HepG2 (cell line): ENCODE data around the gene ZC3H8. TPM values are rescaled to one million over a fixed set of nuclear protein-coding genes. Genes with fewer than 3 reads are reported as not detected.

Source experiments
- ATAC-seq: fragments of 200-7000 bp; cut with Tn5 transposase; 3 replicates; pipeline ENCODE4 v1.9.1; 2020; ENCODE audit warnings: mild to moderate bottlenecking, moderate library complexity
- BruUV-seq: library from RNA; stranded (reverse); fragments of 400-500 nt; replicated peaks from 2 replicates; lab custom pipeline; 2021; lab: Mats Ljungman, UMichigan
- CTCF ChIA-PET: fragments of 300-600 bp; formaldehyde crosslinking; extraction: SDS; loops from one replicate; lab custom pipeline; 2021; ENCODE audit warnings: low total read pairs, inconsistent platforms, low intra/inter-chr PET ratio; lab: Yijun Ruan, JAX
- POLR2A ChIA-PET: fragments of 350-600 bp; sonication (Branson Sonifier 250); formaldehyde crosslinking; loops from one replicate; lab custom pipeline; 2020; ENCODE audit warnings: antibody characterized with exemption, inconsistent platforms; lab: Yijun Ruan, JAX
- DNase-seq: peaks from one replicate; pipeline ENCODE4 v3.0.0-alpha.2; 2015; ENCODE audit warnings: low spot score
- FAIRE-seq: peaks from 3 replicates; lab custom pipeline; 2011; peaks lifted over from hg19 to GRCh38; lab: Jason Lieb, UNC
- H2AFZ ChIP-seq: one replicate; pipeline ENCODE4 v1.6.1; 2011; ENCODE audit warnings: low read length, inconsistent platforms
- H3K27ac ChIP-seq: fragments of 300-600 bp; 3 replicates; pipeline ENCODE4 v1.8.0; 2011; ENCODE audit warnings: mixed run types, mild to moderate bottlenecking, mixed read lengths, low read length, inconsistent platforms; ENCODE audit not compliant: insufficient read depth; ENCODE audit errors: extremely low read length
- H3K27me3 ChIP-seq, 2 experiments: fragments of 200-600 bp in 1 of 2; 2 replicates in 1 of 2; 3 replicates in 1 of 2; pipeline versions ENCODE4 v1.6.0 to v1.8.0; 2011; ENCODE audit warnings: low read length in 2 of 2, mild to moderate bottlenecking in 2 of 2, moderate library complexity in 2 of 2, inconsistent platforms in 1 of 2; ENCODE audit not compliant: insufficient read depth in 2 of 2, control insufficient read depth in 1 of 2
- H3K36me3 ChIP-seq, 2 experiments: fragments of 200-600 bp in 1 of 2; replicated peaks in 1 of 2; 2 replicates in 1 of 2; 3 replicates in 1 of 2; pipeline versions ENCODE4 v1.5.1 to v1.8.0; 2011; ENCODE audit warnings: low read length in 2 of 2, inconsistent platforms in 1 of 2; ENCODE audit not compliant: insufficient read depth in 2 of 2, control insufficient read depth in 1 of 2
- H3K4me1 ChIP-seq: 2 replicates; pipeline ENCODE4 v1.5.1; 2012; ENCODE audit warnings: low read length, inconsistent platforms; ENCODE audit not compliant: insufficient read depth
- H3K4me2 ChIP-seq: 2 replicates; pipeline ENCODE4 v1.6.0; 2011; ENCODE audit warnings: low read depth, low read length, inconsistent platforms
- H3K4me3 ChIP-seq, 3 experiments: fragments of 200-600 bp in 1 of 3; sonication (generic), shearing (Covaris generic) in 1 of 3; replicated peaks in 1 of 3; 2 replicates each; pipeline ENCODE4 v1.5.1; 2011 to 2016; ENCODE audit warnings: low read length in 3 of 3, inconsistent platforms in 2 of 3, low read depth in 2 of 3, mild to moderate bottlenecking in 2 of 3, control low read depth in 1 of 3, mixed read lengths in 1 of 3; ENCODE audit not compliant: insufficient read depth in 1 of 3
- H3K79me2 ChIP-seq: one replicate; pipeline ENCODE4 v1.6.1; 2011; ENCODE audit warnings: low read length, inconsistent platforms; ENCODE audit not compliant: insufficient read depth
- H3K9ac ChIP-seq: 2 replicates; pipeline ENCODE4 v1.6.0; 2011; ENCODE audit warnings: mild to moderate bottlenecking, low read depth, low read length, inconsistent platforms; ENCODE audit not compliant: insufficient read depth
- H3K9me3 ChIP-seq: 2 replicates; pipeline ENCODE4 v1.5.1; 2012; ENCODE audit warnings: mild to moderate bottlenecking, low read length
- H4K20me1 ChIP-seq: 2 replicates; pipeline ENCODE4 v1.6.0; 2011; ENCODE audit warnings: inconsistent platforms, mild to moderate bottlenecking, low read length, moderate library complexity; ENCODE audit not compliant: insufficient read depth
- ELF3 ChIP-seq: IDR thresholded peaks from 2 replicates; pipeline ENCODE4 v1.6.1; 2016; ENCODE audit warnings: missing genetic modification reagents, missing compliant biosample characterization
- GZF1 ChIP-seq: sonication (generic); formaldehyde crosslinking; IDR thresholded peaks from 2 replicates; pipeline ENCODE4 v1.5.1; 2020; ENCODE audit warnings: mild to moderate bottlenecking, missing genetic modification reagents
- HHEX ChIP-seq: IDR thresholded peaks from 2 replicates; pipeline ENCODE4 v1.6.1; 2016; ENCODE audit warnings: control low read depth
- HMG20A ChIP-seq: IDR thresholded peaks from 2 replicates; pipeline ENCODE4 v1.6.1; 2016; ENCODE audit warnings: borderline replicate concordance
- HOXA3 ChIP-seq: sonication (generic); formaldehyde crosslinking; IDR thresholded peaks from 2 replicates; pipeline ENCODE4 v1.5.0; 2020; ENCODE audit warnings: missing genetic modification reagents
- JARID2 ChIP-seq: sonication (generic); formaldehyde crosslinking; IDR thresholded peaks from 2 replicates; pipeline ENCODE4 v1.8.1; 2023; ENCODE audit warnings: missing genetic modification reagents, inconsistent platforms; ENCODE audit not compliant: insufficient replicate concordance
- PRDM4 ChIP-seq: sonication (generic); formaldehyde crosslinking; IDR thresholded peaks from 2 replicates; pipeline ENCODE4 v1.9.0; 2021; ENCODE audit warnings: missing genetic modification reagents, borderline replicate concordance
- RFX1 ChIP-seq: fragments of 450-650 bp; IDR thresholded peaks from 2 replicates; pipeline ENCODE4 v1.6.1; 2017
- SUZ12 ChIP-seq: fragments of 150-350 bp; IDR thresholded peaks from 2 replicates; pipeline ENCODE4 v1.6.1; 2014; ENCODE audit warnings: low read depth, low read length
- ZBTB39 ChIP-seq: sonication (generic); formaldehyde crosslinking; IDR thresholded peaks from 2 replicates; pipeline ENCODE4 v1.5.0; 2020; ENCODE audit warnings: missing genetic modification reagents
- ZBTB8A ChIP-seq: sonication (generic); formaldehyde crosslinking; IDR thresholded peaks from 2 replicates; pipeline ENCODE4 v1.4.0; 2020; ENCODE audit warnings: mild to moderate bottlenecking, low read depth, missing genetic modification reagents, borderline replicate concordance
- ZFP1 ChIP-seq: IDR thresholded peaks from 2 replicates; pipeline ENCODE4 v1.6.1; 2016
- ZFP36L2 ChIP-seq: sonication (generic); formaldehyde crosslinking; IDR thresholded peaks from 2 replicates; pipeline ENCODE4 v1.4.0; 2020; ENCODE audit warnings: missing genetic modification reagents
- ZNF124 ChIP-seq: sonication (generic); formaldehyde crosslinking; IDR thresholded peaks from 2 replicates; pipeline ENCODE4 v1.4.0; 2020; ENCODE audit warnings: missing genetic modification reagents
- ZNF782 ChIP-seq: sonication (generic); formaldehyde crosslinking; IDR thresholded peaks from 2 replicates; pipeline ENCODE4 v1.4.0; 2020; ENCODE audit warnings: missing genetic modification reagents, mild to moderate bottlenecking, borderline replicate concordance
- ZSCAN12 ChIP-seq: sonication (generic); formaldehyde crosslinking; IDR thresholded peaks from 2 replicates; pipeline ENCODE4 v1.9.0; 2021; ENCODE audit warnings: mild to moderate bottlenecking, missing genetic modification reagents
- WGBS: methylation state at CpG from one replicate; pipeline ENCODE4 v1.1.6; 2017; ENCODE audit warnings: low lambda C conversion rate; 5-methylcytosine and 5-hydroxymethylcytosine counted together
- in situ Hi-C: cut with HindIII; loops from 2 replicates; pipeline ENCODE4 v1.10.0; 2017; ENCODE audit warnings: low pct_unique_long_range_greater_than_20kb; ENCODE audit not compliant: extremely low pct_ligation_motif_present
- intact Hi-C: fragments of 100-400 bp; cut with micrococcal nuclease; formaldehyde crosslinking; loops from one replicate; pipeline ENCODE4 v1.10.0; 2022; ENCODE audit not compliant: unreplicated experiment
- polyA plus RNA-seq, 8 experiments: library from polyadenylated mRNA; depleted of rRNA in 3 of 8; stranded (reverse) in 7 of 8; unstranded in 1 of 8; fragments of >200 nt; fragmentation: Illumina TruSeq in 4 of 8; extraction: Trizol in 4 of 8; gene quantifications; 2 replicates each; pipeline versions ENCODE4 v1.2.1 to v1.2.3, GENCODE V29; 2011 to 2016; ENCODE audit warnings: low read depth in 4 of 8, missing spikeins in 1 of 8, mixed read lengths in 1 of 8; ENCODE audit not compliant: insufficient read depth in 1 of 8
- total RNA-seq, 5 experiments: library from RNA; depleted of rRNA; stranded (reverse); fragments of >200 nt; fragmentation: Illumina TruSeq; extraction: Trizol; gene quantifications; 2 replicates each; pipeline ENCODE4 v1.2.3, GENCODE V29; 2016; ENCODE audit warnings: low read depth in 1 of 5
- TF ChIP-seq, protein P1 (sequence below): sonication (generic); formaldehyde crosslinking; IDR thresholded peaks from 2 replicates; pipeline ENCODE4 v1.9.0; 2022; ENCODE audit warnings: missing genetic modification reagents, mild to moderate bottlenecking, borderline replicate concordance

The ZC3H8 gene
- total and polyA plus RNA-seq, 2 of the 13 experiments (the other 11 are each of a cell fraction or from before 2014, with no cell fraction given) = 4.5 to 17.0 TPM

DNA sequence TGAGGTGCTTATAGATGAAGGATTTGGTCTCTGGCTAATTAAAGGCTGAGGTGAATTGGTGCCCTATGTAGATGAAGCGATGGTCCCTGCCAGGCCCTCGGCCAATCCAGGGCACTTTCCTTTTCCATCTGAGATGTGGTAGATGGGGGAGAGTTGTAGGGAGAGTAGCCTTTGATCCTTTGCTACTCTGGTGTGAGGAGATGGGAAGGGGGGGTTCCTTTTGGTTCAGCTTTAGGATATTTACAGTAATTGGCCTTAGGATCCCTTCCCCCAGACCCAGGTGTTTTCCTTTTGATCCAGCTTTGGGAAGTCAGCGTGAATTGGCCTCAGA, 5.4 kb upstream of the ZC3H8 start (continued):
- TF ChIP-seq PRDM4 (CRISPR knock-in tag) (no peak), RFX1 (no peak), ZSCAN12 (CRISPR knock-in tag) (no peak), ZFP36L2 (CRISPR knock-in tag) (no peak), JARID2 (no peak)

DNA sequence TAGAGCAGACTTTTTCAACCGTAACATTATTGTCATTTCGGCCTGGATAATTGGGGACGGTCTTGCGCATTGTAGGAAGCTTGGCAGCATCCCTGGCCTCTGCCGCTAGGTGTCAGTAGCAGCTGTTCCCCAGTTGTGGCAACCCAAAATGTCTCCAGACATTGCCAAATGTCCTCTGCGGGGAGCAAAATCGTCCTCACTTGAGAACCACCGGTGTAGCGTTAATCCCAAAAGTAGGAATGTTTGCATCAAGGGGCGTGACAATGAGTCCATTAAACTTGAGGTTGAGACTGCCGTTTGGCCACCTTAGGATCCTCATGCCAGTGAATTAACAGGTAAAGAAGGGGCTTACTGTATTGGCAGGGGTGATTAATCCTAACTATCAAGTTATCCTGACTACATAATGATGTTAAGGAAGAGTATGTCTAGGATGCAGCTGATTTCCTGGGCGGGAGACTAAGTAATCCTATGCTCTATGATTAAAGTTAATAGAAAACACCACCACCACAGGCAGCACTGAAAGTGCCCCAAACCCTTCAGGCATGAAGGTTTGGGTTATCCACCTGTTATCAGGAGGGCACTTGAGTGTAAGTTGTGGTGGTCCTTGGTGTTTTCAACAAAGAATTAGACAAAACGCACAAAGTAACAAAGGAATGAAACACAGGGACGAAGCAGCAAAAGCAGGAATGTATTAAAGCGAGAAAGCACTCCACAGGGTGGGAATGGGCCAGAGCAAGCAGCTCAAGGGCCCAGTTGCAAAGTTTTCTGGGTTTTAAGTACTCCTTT, 4.9 kb upstream of the ZC3H8 start:
- peaks cover 23% of the 10 kb centered on the region for H3K4me1 ChIP-seq
- POLR2A ChIA-PET = interaction anchor here (0.9 to 1.2 kb wide), 3 partner anchors 12 to 15 kb away, joined by 3 to 5 read pairs (median 3); no protein-coding TSS in a partner anchor
- no peaks in the 10 kb centered on the region for H4K20me1 ChIP-seq
- H3K4me2 ChIP-seq = peak overlapping the region; percentile 91
- peak overlapping the region; percentile 93 for H2AFZ ChIP-seq
- 13% methylated on average over 15 of the region's 15 CpGs for WGBS
- ATAC-seq (peak; percentile 71), FAIRE-seq (peak; percentile 80), DNase-seq (peak; percentile 65)
- 0 out of 5 replicates have a peak, but pooled peaks cover 0 to 1% of the 10 kb centered on the region in 2 experiments for H3K27me3 ChIP-seq
- peak overlapping the region; percentile 43 to 63 (median 44) for H3K4me3 ChIP-seq
- H3K9me3 ChIP-seq = no peaks in the 10 kb centered on the region
- CTCF ChIA-PET = interaction anchor here (1.0 to 2.1 kb wide), 2 partner anchors 86 to 174 kb away, joined by 3 to 18 read pairs; partner anchors contain the start of gene RGPD8
- H3K79me2 ChIP-seq = no peaks in the 10 kb centered on the region
- intact Hi-C loops (loop anchor here (1.0 to 10.0 kb wide), 5 partner anchors 137 to 465 kb away; partner anchors contain the start of genes ANAPC1, CHCHD5, NT5DC4 and RGPD8), in situ Hi-C loops (loop anchor here (25.0 kb wide), 1 partner anchor 178 kb away; the partner anchor contains the start of gene RGPD8)
- peak overlapping the region; percentile 40; the same call in 1 of the 2 replicates for H3K9ac ChIP-seq
- no peak overlapping the region for H3K27ac ChIP-seq
- no TSS peak for BruUV-seq
- H3K36me3 ChIP-seq = no peaks in the 10 kb centered on the region
- TF ChIP-seq ZFP1 (CRISPR knock-in tag) = 0 out of 2 replicates have a peak, but pooled peaks have one; percentile 63
- no peak for TF ChIP-seq HOXA3
- TF ChIP-seq, protein P1, sequence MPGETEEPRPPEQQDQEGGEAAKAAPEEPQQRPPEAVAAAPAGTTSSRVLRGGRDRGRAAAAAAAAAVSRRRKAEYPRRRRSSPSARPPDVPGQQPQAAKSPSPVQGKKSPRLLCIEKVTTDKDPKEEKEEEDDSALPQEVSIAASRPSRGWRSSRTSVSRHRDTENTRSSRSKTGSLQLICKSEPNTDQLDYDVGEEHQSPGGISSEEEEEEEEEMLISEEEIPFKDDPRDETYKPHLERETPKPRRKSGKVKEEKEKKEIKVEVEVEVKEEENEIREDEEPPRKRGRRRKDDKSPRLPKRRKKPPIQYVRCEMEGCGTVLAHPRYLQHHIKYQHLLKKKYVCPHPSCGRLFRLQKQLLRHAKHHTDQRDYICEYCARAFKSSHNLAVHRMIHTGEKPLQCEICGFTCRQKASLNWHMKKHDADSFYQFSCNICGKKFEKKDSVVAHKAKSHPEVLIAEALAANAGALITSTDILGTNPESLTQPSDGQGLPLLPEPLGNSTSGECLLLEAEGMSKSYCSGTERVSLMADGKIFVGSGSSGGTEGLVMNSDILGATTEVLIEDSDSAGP (CRISPR knock-in tag) = peak; percentile 47; the same call in 1 of the 2 replicates
- no peak for TF ChIP-seq HHEX
- TF ChIP-seq ZNF782 (CRISPR knock-in tag) = peak; percentile 47; the same call in 1 of the 2 replicates
- no peak for TF ChIP-seq HMG20A
- peak; percentile 39; the same call in 1 of the 2 replicates for TF ChIP-seq ZBTB8A (CRISPR knock-in tag)
- TF ChIP-seq ZBTB39 = 0 out of 2 replicates have a peak, but pooled peaks have one; percentile 11
- TF ChIP-seq ZNF124 (CRISPR knock-in tag) = peak; percentile 81; the same call in 1 of the 2 replicates
- no peak for TF ChIP-seq SUZ12
- peak; percentile 66; the same call in 1 of the 2 replicates for TF ChIP-seq ELF3 (CRISPR knock-in tag)
- no peak for TF ChIP-seq GZF1 (CRISPR knock-in tag)
